Measurements from ENCODE around the gene PRDX5. TPM values are rescaled to one million over a fixed set of nuclear protein-coding genes. Genes with fewer than 3 reads are reported as not detected.
A peak's percentile ranks its signal among the peaks of the same experiment; 100 is the strongest.

The PRDX5 gene
- total and polyA plus RNA-seq, 4 donors, result 66.8 to 201 (median 135) TPM

DNA sequence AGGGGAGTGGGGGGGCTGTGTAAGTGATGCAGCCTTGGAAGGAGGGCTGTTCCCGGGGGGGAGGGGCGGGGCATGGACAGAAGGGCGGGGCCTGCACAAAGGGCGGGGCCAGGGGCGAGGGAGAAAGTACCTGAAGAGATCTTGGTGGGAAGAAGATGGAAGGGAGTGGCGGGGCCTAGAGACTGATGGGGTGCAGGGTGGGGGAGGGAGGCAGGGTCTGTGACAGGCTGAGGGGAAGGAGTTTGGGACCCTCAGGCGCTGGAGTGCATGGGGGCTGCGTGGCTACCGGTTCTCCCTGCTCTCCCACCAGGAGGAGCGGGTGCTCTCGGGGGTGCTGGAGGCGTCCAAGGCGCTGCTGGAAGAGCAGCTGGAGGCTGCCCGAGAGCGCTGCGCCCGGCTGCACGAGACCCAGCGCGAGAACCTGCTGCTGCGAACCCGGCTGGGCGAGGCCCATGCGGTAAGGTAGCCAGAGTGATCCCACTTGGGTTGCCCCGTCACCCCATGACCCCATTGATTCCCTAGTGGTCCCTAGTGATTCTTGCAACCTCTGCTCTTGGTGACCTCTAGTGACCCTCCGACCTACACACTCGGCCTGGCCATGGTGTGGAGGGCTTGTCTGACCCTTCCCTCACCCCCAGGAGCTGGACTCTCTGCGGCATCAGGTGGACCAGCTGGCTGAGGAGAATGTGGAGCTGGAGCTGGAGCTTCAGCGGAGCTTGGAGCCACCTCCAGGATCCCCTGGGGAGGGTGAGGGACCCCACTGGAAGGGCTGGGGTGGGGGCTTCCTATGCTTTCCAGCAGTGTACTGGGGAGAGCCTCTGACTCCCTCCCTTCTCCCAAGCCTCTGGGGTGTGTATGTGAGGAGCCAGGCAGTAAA, 25.2 kb downstream of the PRDX5 start (continued):
- no peak for TF ChIP-seq GABPA (IDR thresholded peaks at IDR 0.05 in 1 of 2, conservative IDR thresholded peaks at IDR 0.05 in 1 of 2)
- no peak for TF ChIP-seq FOXA1 (IDR thresholded peaks at IDR 0.05)
- TF ChIP-seq HNF4G (IDR thresholded peaks at IDR 0.05), result no peak
- no peak for TF ChIP-seq FOXA2 (IDR thresholded peaks at IDR 0.05)
- no peak for TF ChIP-seq EGR1 (IDR thresholded peaks at IDR 0.05; ENCODE audit: low read depth in 2 of 2)
- no peak for TF ChIP-seq RXRA (IDR thresholded peaks at IDR 0.05)
- TF ChIP-seq SP1 (IDR thresholded peaks at IDR 0.05), result no peak

DNA sequence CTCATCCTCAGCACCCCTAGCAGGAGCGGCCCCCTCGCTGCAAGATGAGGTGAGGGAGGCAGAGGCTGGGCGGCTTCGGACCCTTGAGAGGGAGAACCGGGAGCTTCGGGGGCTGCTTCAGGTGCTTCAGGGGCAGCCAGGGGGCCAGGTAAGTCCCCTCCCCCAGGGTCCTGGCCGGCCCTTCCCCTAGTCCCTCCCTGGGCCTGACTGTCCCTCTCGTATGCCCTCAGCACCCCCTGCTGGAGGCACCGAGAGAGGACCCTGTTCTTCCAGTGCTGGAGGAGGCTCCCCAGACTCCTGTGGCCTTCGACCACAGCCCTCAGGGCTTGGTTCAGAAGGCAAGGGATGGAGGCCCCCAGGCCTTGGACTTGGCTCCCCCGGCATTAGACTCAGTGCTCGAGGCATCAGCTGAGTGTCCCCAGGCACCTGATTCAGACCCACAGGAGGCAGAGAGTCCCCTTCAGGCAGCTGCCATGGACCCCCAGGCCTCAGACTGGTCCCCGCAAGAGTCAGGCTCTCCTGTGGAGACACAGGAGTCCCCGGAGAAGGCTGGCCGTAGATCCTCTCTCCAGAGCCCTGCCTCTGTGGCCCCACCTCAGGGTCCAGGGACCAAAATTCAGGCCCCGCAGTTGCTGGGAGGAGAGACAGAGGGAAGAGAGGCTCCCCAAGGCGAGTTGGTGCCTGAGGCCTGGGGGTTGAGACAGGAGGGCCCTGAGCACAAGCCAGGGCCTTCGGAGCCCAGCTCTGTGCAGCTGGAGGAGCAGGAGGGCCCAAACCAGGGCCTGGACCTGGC, 26.0 kb downstream of the PRDX5 start:
- WGBS, result 87% methylated on average over 18 of the region's 18 CpGs
- H3K9me3 ChIP-seq (ENCODE audit: control insufficient read depth in 4 of 4, low read length in 3 of 4), result no peaks in the 10 kb centered on the region
- peaks cover 0 to 12% (median 7%) of the 10 kb centered on the region in 4 donors for H3K4me1 ChIP-seq (ENCODE audit: control insufficient read depth in 4 of 4, insufficient read depth in 4 of 4, low read length in 3 of 4)
- H3K36me3 ChIP-seq (ENCODE audit: control insufficient read depth in 4 of 4, insufficient read depth in 3 of 4, low read depth in 1 of 4, low read length in 3 of 4), result no peaks in the 10 kb centered on the region
- TF ChIP-seq, protein P1, sequence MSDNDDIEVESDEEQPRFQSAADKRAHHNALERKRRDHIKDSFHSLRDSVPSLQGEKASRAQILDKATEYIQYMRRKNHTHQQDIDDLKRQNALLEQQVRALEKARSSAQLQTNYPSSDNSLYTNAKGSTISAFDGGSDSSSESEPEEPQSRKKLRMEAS (IDR thresholded peaks at IDR 0.05), result no peak
- TF ChIP-seq, protein P2, sequence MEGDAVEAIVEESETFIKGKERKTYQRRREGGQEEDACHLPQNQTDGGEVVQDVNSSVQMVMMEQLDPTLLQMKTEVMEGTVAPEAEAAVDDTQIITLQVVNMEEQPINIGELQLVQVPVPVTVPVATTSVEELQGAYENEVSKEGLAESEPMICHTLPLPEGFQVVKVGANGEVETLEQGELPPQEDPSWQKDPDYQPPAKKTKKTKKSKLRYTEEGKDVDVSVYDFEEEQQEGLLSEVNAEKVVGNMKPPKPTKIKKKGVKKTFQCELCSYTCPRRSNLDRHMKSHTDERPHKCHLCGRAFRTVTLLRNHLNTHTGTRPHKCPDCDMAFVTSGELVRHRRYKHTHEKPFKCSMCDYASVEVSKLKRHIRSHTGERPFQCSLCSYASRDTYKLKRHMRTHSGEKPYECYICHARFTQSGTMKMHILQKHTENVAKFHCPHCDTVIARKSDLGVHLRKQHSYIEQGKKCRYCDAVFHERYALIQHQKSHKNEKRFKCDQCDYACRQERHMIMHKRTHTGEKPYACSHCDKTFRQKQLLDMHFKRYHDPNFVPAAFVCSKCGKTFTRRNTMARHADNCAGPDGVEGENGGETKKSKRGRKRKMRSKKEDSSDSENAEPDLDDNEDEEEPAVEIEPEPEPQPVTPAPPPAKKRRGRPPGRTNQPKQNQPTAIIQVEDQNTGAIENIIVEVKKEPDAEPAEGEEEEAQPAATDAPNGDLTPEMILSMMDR (IDR thresholded peaks at IDR 0.05; ENCODE audit: low read depth, low read length, missing input control), result peak; percentile 9
- TF ChIP-seq RAD21 (IDR thresholded peaks at IDR 0.05) (peak in 1 of 2 donors; percentile 68), FOXA2 (IDR thresholded peaks at IDR 0.05) (no peak)
- no peak for DNase-seq (ENCODE audit: low spot score)
- no peak overlapping the region for H3K4me3 ChIP-seq (ENCODE audit: low read depth in 1 of 3, low read length in 3 of 3)
- no peak overlapping the region for H3K27ac ChIP-seq (ENCODE audit: low read depth in 1 of 2, low read length in 2 of 2)
- no peaks in the 10 kb centered on the region for H3K27me3 ChIP-seq (ENCODE audit: control insufficient read depth in 4 of 4, insufficient read depth in 4 of 4, low read length in 3 of 4)
- H3K9ac ChIP-seq (ENCODE audit: low read depth in 1 of 2, low read length in 2 of 2), result no peak overlapping the region

DNA sequence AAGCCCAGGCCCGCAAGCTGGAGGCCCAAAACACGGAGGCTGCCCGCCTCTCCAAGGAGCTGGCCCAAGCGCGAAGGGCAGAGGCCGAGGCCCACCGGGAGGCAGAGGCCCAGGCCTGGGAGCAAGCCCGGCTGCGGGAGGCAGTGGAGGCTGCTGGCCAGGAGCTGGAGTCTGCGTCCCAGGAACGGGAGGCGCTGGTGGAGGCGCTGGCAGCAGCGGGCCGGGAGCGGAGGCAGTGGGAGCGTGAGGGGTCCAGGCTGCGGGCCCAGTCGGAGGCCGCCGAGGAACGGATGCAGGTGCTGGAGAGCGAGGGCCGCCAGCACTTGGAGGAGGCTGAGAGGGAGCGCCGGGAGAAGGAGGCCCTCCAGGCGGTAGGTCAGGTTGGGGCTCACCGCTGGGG, 26.9 kb downstream of the PRDX5 start:
- TF ChIP-seq HNF4G (IDR thresholded peaks at IDR 0.05) (no peak), FOXA1 (IDR thresholded peaks at IDR 0.05) (no peak), HNF4A (conservative IDR thresholded peaks at IDR 0.05) (no peak), NR2F2 (IDR thresholded peaks at IDR 0.05) (no peak), RAD21 (IDR thresholded peaks at IDR 0.05) (no peak), EGR1 (IDR thresholded peaks at IDR 0.05; ENCODE audit: low read depth in 2 of 2) (no peak), SP1 (IDR thresholded peaks at IDR 0.05) (no peak), JUND (IDR thresholded peaks at IDR 0.05) (no peak), YY1 (IDR thresholded peaks at IDR 0.05) (no peak), GABPA (IDR thresholded peaks at IDR 0.05 in 1 of 2, conservative IDR thresholded peaks at IDR 0.05 in 1 of 2) (no peak), TAF1 (conservative IDR thresholded peaks at IDR 0.05) (no peak)
- TF ChIP-seq, protein P2 (IDR thresholded peaks at IDR 0.05; ENCODE audit: low read depth, low read length, missing input control), result no peak
- TF ChIP-seq, protein P1 (IDR thresholded peaks at IDR 0.05), result no peak
- TF ChIP-seq, protein P3, sequence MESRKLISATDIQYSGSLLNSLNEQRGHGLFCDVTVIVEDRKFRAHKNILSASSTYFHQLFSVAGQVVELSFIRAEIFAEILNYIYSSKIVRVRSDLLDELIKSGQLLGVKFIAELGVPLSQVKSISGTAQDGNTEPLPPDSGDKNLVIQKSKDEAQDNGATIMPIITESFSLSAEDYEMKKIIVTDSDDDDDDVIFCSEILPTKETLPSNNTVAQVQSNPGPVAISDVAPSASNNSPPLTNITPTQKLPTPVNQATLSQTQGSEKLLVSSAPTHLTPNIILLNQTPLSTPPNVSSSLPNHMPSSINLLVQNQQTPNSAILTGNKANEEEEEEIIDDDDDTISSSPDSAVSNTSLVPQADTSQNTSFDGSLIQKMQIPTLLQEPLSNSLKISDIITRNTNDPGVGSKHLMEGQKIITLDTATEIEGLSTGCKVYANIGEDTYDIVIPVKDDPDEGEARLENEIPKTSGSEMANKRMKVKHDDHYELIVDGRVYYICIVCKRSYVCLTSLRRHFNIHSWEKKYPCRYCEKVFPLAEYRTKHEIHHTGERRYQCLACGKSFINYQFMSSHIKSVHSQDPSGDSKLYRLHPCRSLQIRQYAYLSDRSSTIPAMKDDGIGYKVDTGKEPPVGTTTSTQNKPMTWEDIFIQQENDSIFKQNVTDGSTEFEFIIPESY (IDR thresholded peaks at IDR 0.05), result no peak

More for the DNA sequence above, 26.9 kb downstream of the PRDX5 start:
- H3K4me3 ChIP-seq (ENCODE audit: low read depth in 1 of 3, low read length in 3 of 3), result no peak overlapping the region
- DNase-seq (ENCODE audit: low spot score), result no peak
- no peaks in the 10 kb centered on the region for H3K27me3 ChIP-seq (ENCODE audit: control insufficient read depth in 4 of 4, insufficient read depth in 4 of 4, low read length in 3 of 4)
- H3K9me3 ChIP-seq (ENCODE audit: control insufficient read depth in 4 of 4, low read length in 3 of 4), result no peaks in the 10 kb centered on the region
- peaks cover 0 to 12% (median 7%) of the 10 kb centered on the region in 4 donors for H3K4me1 ChIP-seq (ENCODE audit: control insufficient read depth in 4 of 4, insufficient read depth in 4 of 4, low read length in 3 of 4)
- H3K36me3 ChIP-seq (ENCODE audit: control insufficient read depth in 4 of 4, insufficient read depth in 3 of 4, low read depth in 1 of 4, low read length in 3 of 4), result no peaks in the 10 kb centered on the region
- H3K27ac ChIP-seq (ENCODE audit: low read depth in 1 of 2, low read length in 2 of 2), result no peak overlapping the region
- WGBS, result 98% methylated on average over 28 of the region's 28 CpGs
- no peak overlapping the region for H3K9ac ChIP-seq (ENCODE audit: low read depth in 1 of 2, low read length in 2 of 2)
